ENCODE measurements around the gene ADARB1.

Gene ADARB1

GRCh38 chr21:45250914-45251634 is 176.7 kb downstream of the ADARB1 start:
- no peak for TF ChIP-seq CTCF (IDR thresholded peaks at IDR 0.05; ENCODE audit: low read length, missing control alignments)
- no peak overlapping the region for H3K4me3 ChIP-seq (replicated peaks; ENCODE audit: low read depth, low read length)
- DNase-seq (ENCODE audit: low read depth): no peak

- no peak for DNase-seq (ENCODE audit: low read depth)
- no peak for TF ChIP-seq CTCF (IDR thresholded peaks at IDR 0.05; ENCODE audit: low read length, missing control alignments)
- H3K4me3 ChIP-seq (replicated peaks; ENCODE audit: low read depth, low read length): no peak overlapping the region
Observed at GRCh38 chr21:45251635-45252447, 177.5 kb downstream of the ADARB1 start.

GRCh38 chr21:45252448-45252925 is 178.1 kb downstream of the ADARB1 start:
- DNase-seq (ENCODE audit: low read depth): no peak
- no peak overlapping the region for H3K4me3 ChIP-seq (replicated peaks; ENCODE audit: low read depth, low read length)
- no peak for TF ChIP-seq CTCF (IDR thresholded peaks at IDR 0.05; ENCODE audit: low read length, missing control alignments)

- DNase-seq (ENCODE audit: low read depth): no peak
- no peak overlapping the region for H3K4me3 ChIP-seq (replicated peaks; ENCODE audit: low read depth, low read length)
- TF ChIP-seq CTCF (IDR thresholded peaks at IDR 0.05; ENCODE audit: low read length, missing control alignments): no peak
Observed at GRCh38 chr21:45253180-45253579, 178.8 kb downstream of the ADARB1 start.

DNA sequence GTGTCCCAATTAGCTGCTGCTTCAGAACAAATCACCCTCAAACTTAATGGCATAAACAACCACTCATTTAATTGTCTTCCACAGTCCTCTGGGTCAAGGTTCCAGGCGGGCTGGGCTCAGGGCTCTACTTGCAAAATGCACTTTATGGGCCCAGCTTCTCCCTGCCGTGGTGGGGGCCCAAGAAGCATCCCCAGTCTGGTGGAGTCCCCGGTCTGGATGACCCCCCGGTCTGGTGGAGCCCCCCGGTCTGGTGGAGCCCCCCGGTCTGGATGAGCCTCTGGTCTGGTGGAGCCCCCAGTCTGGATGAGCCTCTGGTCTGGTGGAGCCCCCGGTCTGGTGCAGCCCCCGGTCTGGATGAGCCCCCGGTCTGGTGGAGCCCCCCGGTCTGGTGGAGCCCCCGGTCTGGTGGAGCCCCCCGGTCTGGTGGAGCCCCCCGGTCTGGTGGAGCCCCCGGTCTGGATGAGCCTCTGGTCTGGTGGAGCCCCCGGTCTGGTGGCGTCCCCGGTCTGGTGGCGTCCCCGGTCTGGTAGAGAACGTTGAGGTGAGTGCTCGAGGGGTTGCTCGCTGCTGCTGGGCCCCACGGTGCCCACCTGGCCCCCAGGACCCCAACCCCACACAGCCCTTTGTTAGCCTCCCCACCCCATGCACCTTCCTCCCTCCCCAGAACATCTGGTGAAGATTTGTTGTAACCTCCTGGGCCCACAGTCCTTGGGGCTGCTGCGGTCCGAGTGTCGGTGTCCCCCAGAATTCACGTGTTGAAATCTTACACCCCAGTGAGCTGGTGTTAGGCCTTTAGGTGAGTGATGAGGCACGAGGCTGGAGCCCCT is 179.5 kb downstream of the ADARB1 start:
- no peak for TF ChIP-seq CTCF (IDR thresholded peaks at IDR 0.05; ENCODE audit: low read length, missing control alignments)
- no peak for DNase-seq (ENCODE audit: low read depth)
- H3K4me3 ChIP-seq (replicated peaks; ENCODE audit: low read depth, low read length): no peak overlapping the region

DNA sequence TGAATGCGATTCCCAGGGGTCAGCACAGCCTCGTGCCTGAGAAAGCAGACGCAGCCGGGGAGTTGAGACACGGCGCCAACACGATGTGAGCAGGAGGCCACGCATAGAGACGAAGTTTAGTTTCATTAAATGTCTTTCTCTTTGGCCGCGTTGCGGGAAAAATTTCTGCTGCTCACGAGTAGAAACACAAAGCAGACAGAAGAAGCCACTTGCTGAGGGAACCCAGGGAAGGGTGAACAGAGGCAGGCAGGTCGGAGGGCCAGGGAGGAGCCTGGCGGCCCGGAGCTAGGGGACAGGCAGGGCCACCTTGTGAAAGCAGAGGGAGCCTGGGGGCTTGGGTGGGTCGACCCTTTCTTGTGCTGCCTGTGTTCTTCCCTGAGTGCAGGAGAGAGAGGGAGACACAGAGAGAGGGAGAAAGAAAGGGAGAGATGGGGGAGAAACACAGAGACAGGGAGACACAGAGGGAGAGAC is 180.1 kb downstream of the ADARB1 start:
- H3K4me3 ChIP-seq (replicated peaks; ENCODE audit: low read depth, low read length): no peak overlapping the region
- TF ChIP-seq CTCF (IDR thresholded peaks at IDR 0.05; ENCODE audit: low read length, missing control alignments): no peak
- no peak for DNase-seq (ENCODE audit: low read depth)
